HEK293 (cell line): Measurements from ENCODE around the gene STOML1.

Source experiments
- KLF16 ChIP-seq: fragments of 450-650 bp; formaldehyde crosslinking; IDR thresholded peaks from 2 replicates; pipeline ENCODE4 v1.5.1; 2017; ENCODE audit warnings: missing biosample characterization, missing genetic modification characterization
- MEIS1 ChIP-seq: sonication (generic); formaldehyde crosslinking; IDR thresholded peaks from 2 replicates; pipeline ENCODE4 v1.8.1; 2022; ENCODE audit warnings: missing genetic modification reagents, mild to moderate bottlenecking, borderline replicate concordance
- RBAK ChIP-seq: fragments of 450-650 bp; formaldehyde crosslinking; IDR thresholded peaks from 2 replicates; pipeline ENCODE4 v1.5.1; 2016; ENCODE audit warnings: missing biosample characterization, missing genetic modification characterization
- SETDB1 ChIP-seq: IDR thresholded peaks from one replicate; pipeline ENCODE4 v1.6.1; 2017; ENCODE audit warnings: mild to moderate bottlenecking, low read length, moderate library complexity, mixed read lengths; ENCODE audit not compliant: insufficient read length
- TRIM28 ChIP-seq: IDR thresholded peaks from 2 replicates; pipeline ENCODE4 v1.6.1; 2011; ENCODE audit warnings: low read length, control low read depth, borderline replicate concordance
- WT1 ChIP-seq: fragments of 450-650 bp; formaldehyde crosslinking; IDR thresholded peaks from 2 replicates; pipeline ENCODE4 v1.5.1; 2016; ENCODE audit warnings: missing biosample characterization, missing genetic modification characterization
- ZBTB21 ChIP-seq: fragments of 450-650 bp; formaldehyde crosslinking; IDR thresholded peaks from 2 replicates; pipeline ENCODE4 v1.5.1; 2017; ENCODE audit warnings: missing biosample characterization, missing genetic modification characterization
- ZBTB48 ChIP-seq: fragments of 450-650 bp; formaldehyde crosslinking; IDR thresholded peaks from 2 replicates; pipeline ENCODE4 v1.5.1; 2016; ENCODE audit warnings: missing biosample characterization, missing genetic modification characterization
- ZFP37 ChIP-seq: fragments of 450-650 bp; formaldehyde crosslinking; IDR thresholded peaks from 2 replicates; pipeline ENCODE4 v1.5.1; 2016; ENCODE audit warnings: missing biosample characterization, missing genetic modification characterization
- ZNF169 ChIP-seq: fragments of 450-650 bp; formaldehyde crosslinking; IDR thresholded peaks from 2 replicates; pipeline ENCODE4 v1.5.1; 2016; ENCODE audit warnings: missing biosample characterization, missing genetic modification characterization
- ZNF19 ChIP-seq: fragments of 450-650 bp; formaldehyde crosslinking; IDR thresholded peaks from 2 replicates; pipeline ENCODE4; 2016; ENCODE audit warnings: missing biosample characterization, missing genetic modification characterization, low read depth
- ZNF335 ChIP-seq: fragments of 450-650 bp; formaldehyde crosslinking; conservative IDR thresholded peaks from 2 replicates; pipeline ENCODE4 v1.5.1; 2016; ENCODE audit warnings: missing biosample characterization, missing genetic modification characterization
- ZNF350 ChIP-seq: fragments of 450-650 bp; formaldehyde crosslinking; IDR thresholded peaks from 2 replicates; pipeline ENCODE4 v1.5.0; 2017; ENCODE audit warnings: missing biosample characterization, mild to moderate bottlenecking, missing genetic modification characterization
- ZNF473 ChIP-seq: fragments of 450-650 bp; formaldehyde crosslinking; IDR thresholded peaks from 2 replicates; pipeline ENCODE4 v1.5.1; 2017; ENCODE audit warnings: missing biosample characterization, missing genetic modification characterization
- ZNF510 ChIP-seq: fragments of 450-650 bp; formaldehyde crosslinking; IDR thresholded peaks from 2 replicates; pipeline ENCODE4 v1.5.1; 2018; ENCODE audit warnings: mild to moderate bottlenecking, missing genetic modification characterization, missing biosample characterization; ENCODE audit not compliant: insufficient replicate concordance
- ZNF555 ChIP-seq: fragments of 450-650 bp; formaldehyde crosslinking; conservative IDR thresholded peaks from 2 replicates; pipeline ENCODE4 v1.5.1; 2017; ENCODE audit warnings: missing biosample characterization, mild to moderate bottlenecking, missing genetic modification characterization, inconsistent platforms
- ZNF561 ChIP-seq: fragments of 450-650 bp; IDR thresholded peaks from 2 replicates; pipeline ENCODE4 v1.5.1; 2018; ENCODE audit warnings: missing biosample characterization, missing genetic modification characterization, borderline replicate concordance
- ZNF585B ChIP-seq: fragments of 450-650 bp; formaldehyde crosslinking; IDR thresholded peaks from 2 replicates; pipeline ENCODE4 v1.5.1; 2016; ENCODE audit warnings: missing biosample characterization, missing genetic modification characterization
- ZNF600 ChIP-seq: fragments of 450-650 bp; formaldehyde crosslinking; IDR thresholded peaks from 2 replicates; pipeline ENCODE4 v1.5.1; 2016; ENCODE audit warnings: missing biosample characterization, missing genetic modification characterization
- ZNF610 ChIP-seq: fragments of 450-650 bp; formaldehyde crosslinking; IDR thresholded peaks from 2 replicates; pipeline ENCODE4 v1.5.1; 2016; ENCODE audit warnings: missing biosample characterization, missing genetic modification characterization, borderline replicate concordance
- ZNF664 ChIP-seq: fragments of 450-650 bp; formaldehyde crosslinking; IDR thresholded peaks from 2 replicates; pipeline ENCODE4 v1.5.1; 2016; ENCODE audit warnings: missing biosample characterization, missing genetic modification characterization
- ZNF768 ChIP-seq: fragments of 450-650 bp; formaldehyde crosslinking; IDR thresholded peaks from 2 replicates; pipeline ENCODE4 v1.5.1; 2018; ENCODE audit warnings: missing biosample characterization, mild to moderate bottlenecking, missing genetic modification characterization
- TF ChIP-seq, protein P1 (sequence below): fragments of 450-650 bp; formaldehyde crosslinking; IDR thresholded peaks from 2 replicates; pipeline ENCODE4 v1.5.1; 2016; ENCODE audit warnings: missing biosample characterization, missing genetic modification characterization
- TF ChIP-seq, protein P2 (sequence below): fragments of 450-650 bp; formaldehyde crosslinking; IDR thresholded peaks from 2 replicates; pipeline ENCODE4 v1.5.1; 2016; ENCODE audit warnings: missing biosample characterization, missing genetic modification characterization
- TF ChIP-seq, protein P3 (sequence below): fragments of 450-650 bp; formaldehyde crosslinking; IDR thresholded peaks from 2 replicates; pipeline ENCODE4 v1.5.0; 2017; ENCODE audit warnings: missing biosample characterization, missing genetic modification characterization, borderline replicate concordance
- TF ChIP-seq, protein P4 (sequence below): fragments of 450-650 bp; formaldehyde crosslinking; IDR thresholded peaks from 2 replicates; pipeline ENCODE4 v1.5.1; 2016; ENCODE audit warnings: missing biosample characterization, missing genetic modification characterization
- TF ChIP-seq, protein P5 (sequence below): fragments of 450-650 bp; formaldehyde crosslinking; conservative IDR thresholded peaks from 2 replicates; pipeline ENCODE4 v1.5.1; 2016; ENCODE audit warnings: low read depth, missing biosample characterization, missing genetic modification characterization
- TF ChIP-seq, protein P6 (sequence below): fragments of 450-650 bp; formaldehyde crosslinking; IDR thresholded peaks from 2 replicates; pipeline ENCODE4 v1.5.1; 2016; ENCODE audit warnings: missing biosample characterization, missing genetic modification characterization

STOML1 gene

DNA sequence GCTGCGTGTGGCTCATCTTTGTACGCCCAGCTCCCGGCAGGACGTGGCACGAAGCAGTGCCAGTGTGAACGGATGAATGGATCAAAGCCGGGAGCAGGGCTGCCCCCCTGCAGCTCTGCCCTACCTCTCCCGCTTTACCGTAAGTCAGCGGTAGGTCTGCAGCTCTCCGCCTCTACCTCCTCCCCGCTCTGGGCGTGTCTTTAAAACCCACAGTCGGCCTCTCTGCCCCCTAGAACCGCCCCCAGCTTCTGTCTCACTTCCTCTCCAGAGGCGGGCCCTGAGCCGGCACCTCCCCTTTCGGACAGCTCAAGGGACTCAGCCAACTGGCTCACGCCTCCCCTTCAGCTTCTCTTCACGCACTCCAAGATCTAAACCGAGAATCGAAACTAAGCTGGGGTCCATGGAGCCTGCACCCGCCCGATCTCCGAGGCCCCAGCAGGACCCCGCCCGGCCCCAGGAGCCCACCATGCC is 2.4 kb upstream of the STOML1 start, which contains the start of gene PML (continued):
- TF ChIP-seq, protein P1, sequence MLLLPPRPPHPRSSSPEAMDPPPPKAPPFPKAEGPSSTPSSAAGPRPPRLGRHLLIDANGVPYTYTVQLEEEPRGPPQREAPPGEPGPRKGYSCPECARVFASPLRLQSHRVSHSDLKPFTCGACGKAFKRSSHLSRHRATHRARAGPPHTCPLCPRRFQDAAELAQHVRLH, result peak; percentile 74
- TF ChIP-seq RBAK (tag by site-specific recombination) (no peak), ZNF19 (tag by site-specific recombination) (no peak), ZNF664 (tag by site-specific recombination) (no peak), ZFP37 (tag by site-specific recombination) (no peak), ZNF473 (tag by site-specific recombination) (no peak), ZNF335 (tag by site-specific recombination) (no peak), ZNF610 (tag by site-specific recombination) (peak; percentile 30; the same call in 1 of the 2 replicates), ZNF600 (peak; percentile 72), ZNF169 (tag by site-specific recombination) (no peak), ZBTB21 (tag by site-specific recombination) (0 out of 2 replicates have a peak, but pooled peaks have one; percentile 25), ZNF350 (no peak), ZNF561 (tag by site-specific recombination) (peak; percentile 45; the same call in 1 of the 2 replicates), ZBTB48 (no peak), ZNF768 (tag by site-specific recombination) (no peak), MEIS1 (CRISPR knock-in tag) (no peak), TRIM28 (no peak), WT1 (tag by site-specific recombination) (no peak; the same call in 1 of the 2 replicates), KLF16 (tag by site-specific recombination) (peak; percentile 56; the same call in 1 of the 2 replicates), ZNF510 (tag by site-specific recombination) (no peak), SETDB1 (no peak), ZNF555 (no peak), ZNF585B (tag by site-specific recombination) (no peak)
- TF ChIP-seq, protein P2, sequence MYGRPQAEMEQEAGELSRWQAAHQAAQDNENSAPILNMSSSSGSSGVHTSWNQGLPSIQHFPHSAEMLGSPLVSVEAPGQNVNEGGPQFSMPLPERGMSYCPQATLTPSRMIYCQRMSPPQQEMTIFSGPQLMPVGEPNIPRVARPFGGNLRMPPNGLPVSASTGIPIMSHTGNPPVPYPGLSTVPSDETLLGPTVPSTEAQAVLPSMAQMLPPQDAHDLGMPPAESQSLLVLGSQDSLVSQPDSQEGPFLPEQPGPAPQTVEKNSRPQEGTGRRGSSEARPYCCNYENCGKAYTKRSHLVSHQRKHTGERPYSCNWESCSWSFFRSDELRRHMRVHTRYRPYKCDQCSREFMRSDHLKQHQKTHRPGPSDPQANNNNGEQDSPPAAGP (tag by site-specific recombination), result peak; percentile 19; the same call in 1 of the 2 replicates
- TF ChIP-seq, protein P3, sequence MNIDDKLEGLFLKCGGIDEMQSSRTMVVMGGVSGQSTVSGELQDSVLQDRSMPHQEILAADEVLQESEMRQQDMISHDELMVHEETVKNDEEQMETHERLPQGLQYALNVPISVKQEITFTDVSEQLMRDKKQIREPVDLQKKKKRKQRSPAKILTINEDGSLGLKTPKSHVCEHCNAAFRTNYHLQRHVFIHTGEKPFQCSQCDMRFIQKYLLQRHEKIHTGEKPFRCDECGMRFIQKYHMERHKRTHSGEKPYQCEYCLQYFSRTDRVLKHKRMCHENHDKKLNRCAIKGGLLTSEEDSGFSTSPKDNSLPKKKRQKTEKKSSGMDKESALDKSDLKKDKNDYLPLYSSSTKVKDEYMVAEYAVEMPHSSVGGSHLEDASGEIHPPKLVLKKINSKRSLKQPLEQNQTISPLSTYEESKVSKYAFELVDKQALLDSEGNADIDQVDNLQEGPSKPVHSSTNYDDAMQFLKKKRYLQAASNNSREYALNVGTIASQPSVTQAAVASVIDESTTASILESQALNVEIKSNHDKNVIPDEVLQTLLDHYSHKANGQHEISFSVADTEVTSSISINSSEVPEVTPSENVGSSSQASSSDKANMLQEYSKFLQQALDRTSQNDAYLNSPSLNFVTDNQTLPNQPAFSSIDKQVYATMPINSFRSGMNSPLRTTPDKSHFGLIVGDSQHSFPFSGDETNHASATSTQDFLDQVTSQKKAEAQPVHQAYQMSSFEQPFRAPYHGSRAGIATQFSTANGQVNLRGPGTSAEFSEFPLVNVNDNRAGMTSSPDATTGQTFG, result no peak
- TF ChIP-seq, protein P4, sequence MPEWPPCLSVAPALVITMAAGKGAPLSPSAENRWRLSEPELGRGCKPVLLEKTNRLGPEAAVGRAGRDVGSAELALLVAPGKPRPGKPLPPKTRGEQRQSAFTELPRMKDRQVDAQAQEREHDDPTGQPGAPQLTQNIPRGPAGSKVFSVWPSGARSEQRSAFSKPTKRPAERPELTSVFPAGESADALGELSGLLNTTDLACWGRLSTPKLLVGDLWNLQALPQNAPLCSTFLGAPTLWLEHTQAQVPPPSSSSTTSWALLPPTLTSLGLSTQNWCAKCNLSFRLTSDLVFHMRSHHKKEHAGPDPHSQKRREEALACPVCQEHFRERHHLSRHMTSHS (tag by site-specific recombination), result no peak
- TF ChIP-seq, protein P5, sequence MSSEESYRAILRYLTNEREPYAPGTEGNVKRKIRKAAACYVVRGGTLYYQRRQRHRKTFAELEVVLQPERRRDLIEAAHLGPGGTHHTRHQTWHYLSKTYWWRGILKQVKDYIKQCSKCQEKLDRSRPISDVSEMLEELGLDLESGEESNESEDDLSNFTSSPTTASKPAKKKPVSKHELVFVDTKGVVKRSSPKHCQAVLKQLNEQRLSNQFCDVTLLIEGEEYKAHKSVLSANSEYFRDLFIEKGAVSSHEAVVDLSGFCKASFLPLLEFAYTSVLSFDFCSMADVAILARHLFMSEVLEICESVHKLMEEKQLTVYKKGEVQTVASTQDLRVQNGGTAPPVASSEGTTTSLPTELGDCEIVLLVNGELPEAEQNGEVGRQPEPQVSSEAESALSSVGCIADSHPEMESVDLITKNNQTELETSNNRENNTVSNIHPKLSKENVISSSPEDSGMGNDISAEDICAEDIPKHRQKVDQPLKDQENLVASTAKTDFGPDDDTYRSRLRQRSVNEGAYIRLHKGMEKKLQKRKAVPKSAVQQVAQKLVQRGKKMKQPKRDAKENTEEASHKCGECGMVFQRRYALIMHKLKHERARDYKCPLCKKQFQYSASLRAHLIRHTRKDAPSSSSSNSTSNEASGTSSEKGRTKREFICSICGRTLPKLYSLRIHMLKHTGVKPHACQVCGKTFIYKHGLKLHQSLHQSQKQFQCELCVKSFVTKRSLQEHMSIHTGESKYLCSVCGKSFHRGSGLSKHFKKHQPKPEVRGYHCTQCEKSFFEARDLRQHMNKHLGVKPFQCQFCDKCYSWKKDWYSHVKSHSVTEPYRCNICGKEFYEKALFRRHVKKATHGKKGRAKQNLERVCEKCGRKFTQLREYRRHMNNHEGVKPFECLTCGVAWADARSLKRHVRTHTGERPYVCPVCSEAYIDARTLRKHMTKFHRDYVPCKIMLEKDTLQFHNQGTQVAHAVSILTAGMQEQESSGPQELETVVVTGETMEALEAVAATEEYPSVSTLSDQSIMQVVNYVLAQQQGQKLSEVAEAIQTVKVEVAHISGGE (tag by site-specific recombination), result 0 out of 2 replicates have a peak, but pooled peaks have one; percentile 25
- TF ChIP-seq, protein P6, sequence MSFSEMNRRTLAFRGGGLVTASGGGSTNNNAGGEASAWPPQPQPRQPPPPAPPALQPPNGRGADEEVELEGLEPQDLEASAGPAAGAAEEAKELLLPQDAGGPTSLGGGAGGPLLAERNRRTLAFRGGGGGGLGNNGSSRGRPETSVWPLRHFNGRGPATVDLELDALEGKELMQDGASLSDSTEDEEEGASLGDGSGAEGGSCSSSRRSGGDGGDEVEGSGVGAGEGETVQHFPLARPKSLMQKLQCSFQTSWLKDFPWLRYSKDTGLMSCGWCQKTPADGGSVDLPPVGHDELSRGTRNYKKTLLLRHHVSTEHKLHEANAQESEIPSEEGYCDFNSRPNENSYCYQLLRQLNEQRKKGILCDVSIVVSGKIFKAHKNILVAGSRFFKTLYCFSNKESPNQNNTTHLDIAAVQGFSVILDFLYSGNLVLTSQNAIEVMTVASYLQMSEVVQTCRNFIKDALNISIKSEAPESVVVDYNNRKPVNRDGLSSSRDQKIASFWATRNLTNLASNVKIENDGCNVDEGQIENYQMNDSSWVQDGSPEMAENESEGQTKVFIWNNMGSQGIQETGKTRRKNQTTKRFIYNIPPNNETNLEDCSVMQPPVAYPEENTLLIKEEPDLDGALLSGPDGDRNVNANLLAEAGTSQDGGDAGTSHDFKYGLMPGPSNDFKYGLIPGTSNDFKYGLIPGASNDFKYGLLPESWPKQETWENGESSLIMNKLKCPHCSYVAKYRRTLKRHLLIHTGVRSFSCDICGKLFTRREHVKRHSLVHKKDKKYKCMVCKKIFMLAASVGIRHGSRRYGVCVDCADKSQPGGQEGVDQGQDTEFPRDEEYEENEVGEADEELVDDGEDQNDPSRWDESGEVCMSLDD (tag by site-specific recombination), result no peak
